Activated CD4-positive, alpha-beta memory T cell treated with anti-CD3 and anti-CD28 coated beads, Interleukin-2, amount 10 ng/mL, durations not matched to agents 7 days and 5 days (primary cell): ENCODE results near the gene CTAGE6. TPM values are rescaled to one million over a fixed set of nuclear protein-coding genes. Genes with fewer than 3 reads are reported as not detected.
"Not testable (repeated sequence)": the region's sequence is repeated elsewhere in the genome, so short reads cannot be mapped to it uniquely, and the experiment has no call there.

Experiments
- CTCF ChIA-PET: fragments of 350-600 bp; sonication (Branson Sonifier 250); formaldehyde crosslinking; loops from one replicate; lab custom pipeline; 2021; ENCODE audit warnings: antibody characterized with exemption, inconsistent platforms; lab: Charles Lee
- POLR2A ChIA-PET: fragments of 350-600 bp; sonication (Branson Sonifier 250); formaldehyde crosslinking; loops from one replicate; lab custom pipeline; 2021; ENCODE audit warnings: antibody characterized with exemption; lab: Charles Lee
- DNase-seq: peaks from one replicate; pipeline ENCODE4 v3.0.0-alpha.2; 2020
- H3K27ac Mint-ChIP-seq: one replicate; pipeline ENCODE4 v1.8.0; 2021; ENCODE audit warnings: mild to moderate bottlenecking, mixed read lengths
- H3K27me3 Mint-ChIP-seq: one replicate; pipeline ENCODE4 v1.8.0; 2021; ENCODE audit warnings: mixed read lengths
- H3K36me3 Mint-ChIP-seq: one replicate; pipeline ENCODE4 v1.8.0; 2021; ENCODE audit warnings: low read depth, mixed read lengths
- H3K4me1 Mint-ChIP-seq: one replicate; pipeline ENCODE4 v1.8.0; 2021; ENCODE audit warnings: mixed read lengths
- H3K4me3 Mint-ChIP-seq: one replicate; pipeline ENCODE4 v1.8.0; 2021; ENCODE audit warnings: mild to moderate bottlenecking, mixed read lengths
- H3K9me3 Mint-ChIP-seq: one replicate; pipeline ENCODE4 v1.8.0; 2021; ENCODE audit warnings: mixed read lengths
- total RNA-seq, 2 experiments: library from RNA; stranded (reverse); gene quantifications; one replicate each; pipeline ENCODE4 v1.2.3, GENCODE V29; 2021

CTAGE6 gene
- total RNA-seq, 2 experiments from 2014 or later = 3.0 TPM

DNA sequence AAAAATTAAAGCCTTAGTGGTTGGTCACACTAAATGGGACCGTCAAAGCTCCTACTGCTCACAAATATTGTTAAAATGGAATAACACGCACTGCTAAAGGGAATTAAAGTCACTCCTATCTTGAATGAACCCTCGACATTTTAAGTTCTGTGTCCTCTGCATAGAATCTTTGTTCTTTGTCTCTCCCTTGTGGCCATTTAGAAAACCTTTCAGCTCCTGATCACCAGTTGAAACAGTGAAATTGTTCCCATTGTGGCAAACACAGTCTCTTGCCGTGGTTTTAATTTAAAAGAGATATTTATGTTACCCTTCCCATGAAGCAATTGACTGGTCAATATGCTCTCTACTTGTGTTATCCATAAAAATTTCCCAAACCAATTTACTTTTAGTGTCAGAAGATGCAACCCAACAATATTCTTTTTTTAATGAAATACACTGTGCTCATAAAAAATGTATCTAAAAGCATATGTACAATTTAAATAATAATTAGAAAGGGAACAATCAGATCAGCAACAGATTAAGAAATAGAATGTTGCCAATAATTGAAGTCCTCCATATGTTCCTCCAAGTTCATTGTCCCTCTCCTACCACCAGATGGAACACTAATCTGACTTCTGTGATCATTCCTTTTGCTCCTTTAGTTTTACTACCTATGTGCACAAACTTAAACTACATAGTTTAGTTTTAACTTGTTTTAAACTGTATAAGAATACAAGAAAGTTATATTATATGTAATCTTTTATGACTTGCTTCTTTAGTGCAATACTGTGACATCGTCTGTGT lies 20.3 kb downstream of the CTAGE6 start:
- DNase-seq, H3K4me3 Mint-ChIP-seq, H3K27ac Mint-ChIP-seq, H3K9me3 Mint-ChIP-seq, H3K27me3 Mint-ChIP-seq: not testable (repeated sequence)
- H3K4me1 Mint-ChIP-seq = peaks cover 14% of the 10 kb centered on the region
- ChIA-PET CTCF (interaction anchor here (0.7 to 1.7 kb wide), 6 partner anchors 153 to 391 kb away, joined by 3 to 13 read pairs (median 4); partner anchors contain the start of gene TCAF1), POLR2A (interaction anchor here (0.5 kb wide), 1 partner anchor 431 kb away, joined by 4 read pairs; no protein-coding TSS in a partner anchor)
- H3K36me3 Mint-ChIP-seq = peaks cover 15% of the 10 kb centered on the region

GRCh38 chr7:143735962-143736361 lies 21.5 kb downstream of the CTAGE6 start:
- POLR2A ChIA-PET = no interaction called here
- no peak overlapping the region for H3K27ac Mint-ChIP-seq
- no peak overlapping the region for H3K4me3 Mint-ChIP-seq

GRCh38 chr7:143733876-143734275 lies 23.6 kb downstream of the CTAGE6 start:
- Mint-ChIP-seq H3K4me1 (peaks cover 15% of the 10 kb centered on the region), H3K9me3 (no peaks in the 10 kb centered on the region), H3K4me3 (no peak overlapping the region), H3K36me3 (peaks cover 44% of the 10 kb centered on the region), H3K27me3 (no peaks in the 10 kb centered on the region), H3K27ac (no peak overlapping the region)
- ChIA-PET POLR2A (no interaction called here), CTCF (interaction anchor here (0.5 to 1.6 kb wide), 3 partner anchors 159 to 394 kb away, joined by 4 to 6 read pairs (median 6); no protein-coding TSS in a partner anchor)
- DNase-seq = no peak

More at GRCh38 chr7:143735962-143736361, 21.5 kb downstream of the CTAGE6 start:
- Mint-ChIP-seq H3K4me1 (peaks cover 15% of the 10 kb centered on the region), H3K27me3 (no peaks in the 10 kb centered on the region), H3K36me3 (peaks cover 25% of the 10 kb centered on the region), H3K9me3 (no peaks in the 10 kb centered on the region)
- CTCF ChIA-PET = interaction anchor here (1.2 to 1.7 kb wide), 3 partner anchors 157 to 166 kb away, joined by 3 to 13 read pairs (median 3); partner anchors contain the start of gene TCAF1
- DNase-seq = no peak

DNA sequence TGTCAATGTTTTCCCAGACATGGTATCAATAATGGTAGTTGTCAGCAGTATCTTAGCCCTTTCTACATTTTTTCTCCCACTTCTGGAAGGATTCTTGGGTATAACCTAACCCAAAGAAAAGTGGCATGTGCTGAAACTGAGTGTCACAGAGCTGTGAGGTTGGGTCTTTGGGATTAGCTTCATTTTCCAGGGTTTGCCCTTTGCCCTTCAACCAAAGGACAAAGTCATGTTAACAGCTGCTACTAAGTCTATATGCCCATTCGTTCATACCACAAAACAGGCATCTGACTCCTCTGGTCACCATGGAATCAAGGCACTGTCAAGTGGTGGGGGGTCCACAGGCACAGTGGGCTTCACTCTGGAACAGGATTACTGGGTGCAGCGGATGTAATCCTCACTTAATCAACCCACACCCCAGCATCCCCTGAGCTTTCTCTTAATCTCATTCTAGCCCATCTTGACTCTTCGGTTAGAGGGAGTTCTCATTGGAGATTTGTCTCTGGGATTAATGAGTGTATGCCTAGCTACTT lies 29.1 kb downstream of the CTAGE6 start:
- Mint-ChIP-seq H3K27ac (no peak overlapping the region), H3K9me3 (no peaks in the 10 kb centered on the region), H3K4me1 (peaks cover 7% of the 10 kb centered on the region), H3K36me3 (peaks cover 44% of the 10 kb centered on the region), H3K27me3 (no peaks in the 10 kb centered on the region), H3K4me3 (no peak overlapping the region)
- ChIA-PET POLR2A (no interaction called here), CTCF (no interaction called here)
- no peak for DNase-seq

GRCh38 chr7:143727561-143727960 lies 29.9 kb downstream of the CTAGE6 start:
- DNase-seq, H3K4me3 Mint-ChIP-seq, H3K27me3 Mint-ChIP-seq, H3K27ac Mint-ChIP-seq, CTCF ChIA-PET, POLR2A ChIA-PET, H3K4me1 Mint-ChIP-seq, H3K9me3 Mint-ChIP-seq: not testable (repeated sequence)
- H3K36me3 Mint-ChIP-seq = peaks cover 43% of the 10 kb centered on the region

DNA sequence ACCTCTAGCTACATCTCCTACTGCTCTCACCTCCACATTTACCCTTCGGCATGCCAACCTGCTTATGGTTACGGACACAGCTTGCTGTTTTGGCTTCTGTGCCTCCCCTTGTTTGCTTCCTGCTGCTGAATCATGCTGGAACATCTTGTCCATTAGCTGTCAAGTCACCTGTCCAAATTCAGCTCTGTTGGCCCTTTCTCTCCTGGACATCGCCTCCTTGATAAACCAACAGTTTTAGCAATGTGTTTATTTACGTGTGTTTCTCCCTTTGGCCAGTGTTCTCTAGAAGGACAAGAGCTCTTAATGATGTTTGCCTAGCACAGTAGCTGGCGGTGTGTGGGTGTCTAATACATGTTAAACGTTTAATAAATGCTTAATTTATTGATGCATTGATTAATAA lies 31.4 kb downstream of the CTAGE6 start:
- H3K4me3 Mint-ChIP-seq, CTCF ChIA-PET, H3K4me1 Mint-ChIP-seq, H3K27ac Mint-ChIP-seq, H3K9me3 Mint-ChIP-seq, H3K27me3 Mint-ChIP-seq, POLR2A ChIA-PET, DNase-seq: not testable (repeated sequence)
- H3K36me3 Mint-ChIP-seq = peaks cover 32% of the 10 kb centered on the region

- CTCF ChIA-PET, H3K9me3 Mint-ChIP-seq, H3K27me3 Mint-ChIP-seq, POLR2A ChIA-PET, DNase-seq, H3K36me3 Mint-ChIP-seq, H3K4me1 Mint-ChIP-seq, H3K4me3 Mint-ChIP-seq, H3K27ac Mint-ChIP-seq: not testable (repeated sequence)
Measured at GRCh38 chr7:143720335-143720734, 37.2 kb downstream of the CTAGE6 start.

DNA sequence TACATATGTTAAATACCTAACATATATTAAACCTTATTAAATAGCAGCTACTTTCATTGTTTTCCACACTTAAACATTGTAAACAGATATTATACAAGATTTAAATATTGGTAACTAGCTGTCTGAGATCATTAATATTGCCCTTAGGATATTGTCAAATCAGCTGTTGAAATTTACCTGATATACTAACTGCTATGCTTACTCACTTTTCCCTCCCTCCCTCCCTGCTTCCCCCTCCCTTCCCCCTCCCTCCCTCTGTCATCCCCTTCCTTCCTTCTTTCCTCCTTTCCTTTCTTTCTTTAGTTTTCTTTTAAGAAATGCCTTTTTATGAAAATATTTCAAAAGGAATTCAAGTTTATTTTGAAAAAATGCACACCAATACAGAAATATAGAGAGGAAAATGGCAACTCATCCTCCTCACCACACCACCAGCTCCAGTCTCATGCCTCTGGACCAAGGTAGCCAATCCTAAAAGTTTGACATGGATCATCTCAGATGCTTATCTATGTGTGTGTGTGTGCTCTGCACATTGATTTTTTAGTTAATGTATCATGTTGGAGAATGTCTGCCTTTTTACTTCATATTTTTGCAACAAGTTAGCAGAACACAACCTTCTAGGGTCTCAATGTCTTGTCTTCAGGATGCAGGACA lies 41.8 kb downstream of the CTAGE6 start:
- H3K9me3 Mint-ChIP-seq, H3K4me3 Mint-ChIP-seq, DNase-seq, POLR2A ChIA-PET, H3K27ac Mint-ChIP-seq, CTCF ChIA-PET, H3K27me3 Mint-ChIP-seq, H3K4me1 Mint-ChIP-seq, H3K36me3 Mint-ChIP-seq: not testable (repeated sequence)

- H3K9me3 Mint-ChIP-seq, H3K27ac Mint-ChIP-seq, H3K27me3 Mint-ChIP-seq, DNase-seq, H3K4me3 Mint-ChIP-seq, CTCF ChIA-PET, POLR2A ChIA-PET, H3K36me3 Mint-ChIP-seq, H3K4me1 Mint-ChIP-seq: not testable (repeated sequence)
Measured at GRCh38 chr7:143714581-143715454, 42.7 kb downstream of the CTAGE6 start.

GRCh38 chr7:143712381-143712780 lies 45.1 kb downstream of the CTAGE6 start:
- H3K4me3 Mint-ChIP-seq, CTCF ChIA-PET: not testable (repeated sequence)

GRCh38 chr7:143711727-143712324 lies 45.7 kb downstream of the CTAGE6 start:
- CTCF ChIA-PET, DNase-seq, H3K4me1 Mint-ChIP-seq, H3K36me3 Mint-ChIP-seq, H3K9me3 Mint-ChIP-seq, H3K27me3 Mint-ChIP-seq, H3K4me3 Mint-ChIP-seq, POLR2A ChIA-PET, H3K27ac Mint-ChIP-seq: not testable (repeated sequence)

More at GRCh38 chr7:143712381-143712780, 45.1 kb downstream of the CTAGE6 start:
- H3K27ac Mint-ChIP-seq, DNase-seq, H3K36me3 Mint-ChIP-seq, POLR2A ChIA-PET, H3K9me3 Mint-ChIP-seq, H3K4me1 Mint-ChIP-seq, H3K27me3 Mint-ChIP-seq: not testable (repeated sequence)

GRCh38 chr7:143709895-143710294 lies 47.6 kb downstream of the CTAGE6 start:
- H3K4me3 Mint-ChIP-seq, H3K9me3 Mint-ChIP-seq, H3K27me3 Mint-ChIP-seq, DNase-seq, POLR2A ChIA-PET, H3K36me3 Mint-ChIP-seq, H3K27ac Mint-ChIP-seq, H3K4me1 Mint-ChIP-seq, CTCF ChIA-PET: not testable (repeated sequence)
